ENCODE results near the gene MRPS18C. TPM values are rescaled to one million over a fixed set of nuclear protein-coding genes. Genes with fewer than 3 reads are reported as not detected.
"Not testable (repeated sequence)": the region's sequence is repeated elsewhere in the genome, so short reads cannot be mapped to it uniquely, and the experiment has no call there.

The MRPS18C gene
- total and polyA plus RNA-seq, 2 donors (not counting 1 experiment from before 2014, with no cell fraction given), result 22.0 to 33.4 TPM

- DNase-seq (ENCODE audit: low read depth in 2 of 2), result peak; percentile 24 to 37
- Histone ChIP-seq H3K4me3 (replicated peaks in 1 of 4; ENCODE audit: control extremely low read depth in 1 of 4, insufficient read depth in 1 of 4, low read depth in 3 of 4, low read length in 4 of 4) (no peak overlapping the region), H3K4me1 (ENCODE audit: control insufficient read depth, extremely low read depth, insufficient read depth, low read length) (no peaks in the 10 kb centered on the region), H3K36me3 (ENCODE audit: control insufficient read depth, insufficient read depth, low read length) (no peaks in the 10 kb centered on the region), H4K20me1 (ENCODE audit: control insufficient read depth, extremely low read depth, insufficient read depth, low read length) (no peaks in the 10 kb centered on the region), H3K9ac (ENCODE audit: insufficient read depth, low read length) (no peak overlapping the region), H3K27ac (ENCODE audit: insufficient read depth, low read length) (no peak overlapping the region), H3K79me2 (ENCODE audit: control insufficient read depth, insufficient read depth, low read length) (no peaks in the 10 kb centered on the region), H3K27me3 (ENCODE audit: control insufficient read depth, insufficient read depth, low read length) (no peaks in the 10 kb centered on the region), H3K9me3 (ENCODE audit: control insufficient read depth, insufficient read depth, low read depth, low read length) (no peaks in the 10 kb centered on the region), H3K4me2 (ENCODE audit: extremely low read depth, insufficient read depth, low read length) (no peak overlapping the region), H2AFZ (ENCODE audit: low read length) (no peak overlapping the region)
- TF ChIP-seq, protein P1, sequence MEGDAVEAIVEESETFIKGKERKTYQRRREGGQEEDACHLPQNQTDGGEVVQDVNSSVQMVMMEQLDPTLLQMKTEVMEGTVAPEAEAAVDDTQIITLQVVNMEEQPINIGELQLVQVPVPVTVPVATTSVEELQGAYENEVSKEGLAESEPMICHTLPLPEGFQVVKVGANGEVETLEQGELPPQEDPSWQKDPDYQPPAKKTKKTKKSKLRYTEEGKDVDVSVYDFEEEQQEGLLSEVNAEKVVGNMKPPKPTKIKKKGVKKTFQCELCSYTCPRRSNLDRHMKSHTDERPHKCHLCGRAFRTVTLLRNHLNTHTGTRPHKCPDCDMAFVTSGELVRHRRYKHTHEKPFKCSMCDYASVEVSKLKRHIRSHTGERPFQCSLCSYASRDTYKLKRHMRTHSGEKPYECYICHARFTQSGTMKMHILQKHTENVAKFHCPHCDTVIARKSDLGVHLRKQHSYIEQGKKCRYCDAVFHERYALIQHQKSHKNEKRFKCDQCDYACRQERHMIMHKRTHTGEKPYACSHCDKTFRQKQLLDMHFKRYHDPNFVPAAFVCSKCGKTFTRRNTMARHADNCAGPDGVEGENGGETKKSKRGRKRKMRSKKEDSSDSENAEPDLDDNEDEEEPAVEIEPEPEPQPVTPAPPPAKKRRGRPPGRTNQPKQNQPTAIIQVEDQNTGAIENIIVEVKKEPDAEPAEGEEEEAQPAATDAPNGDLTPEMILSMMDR (conservative IDR thresholded peaks at IDR 0.05 in 1 of 2, IDR thresholded peaks at IDR 0.05 in 1 of 2; ENCODE audit: low read depth in 1 of 2, low read length in 2 of 2), result peak; percentile 77 to 80
- TF ChIP-seq EZH2 (IDR thresholded peaks at IDR 0.05; ENCODE audit: low read length, missing control alignments), result no peak
These were observed 35.1 kb downstream of the MRPS18C start for GRCh38 chr4:83490876-83491450.

- H3K9me3 ChIP-seq (ENCODE audit: control insufficient read depth, insufficient read depth, low read depth, low read length); H3K36me3 ChIP-seq (ENCODE audit: control insufficient read depth, insufficient read depth, low read length); H3K9ac ChIP-seq (ENCODE audit: insufficient read depth, low read length); H3K27ac ChIP-seq (ENCODE audit: insufficient read depth, low read length); H3K4me2 ChIP-seq (ENCODE audit: extremely low read depth, insufficient read depth, low read length); H2AFZ ChIP-seq (ENCODE audit: low read length); H3K4me1 ChIP-seq (ENCODE audit: control insufficient read depth, extremely low read depth, insufficient read depth, low read length); DNase-seq (ENCODE audit: low read depth in 2 of 2); H3K27me3 ChIP-seq (ENCODE audit: control insufficient read depth, insufficient read depth, low read length); H3K79me2 ChIP-seq (ENCODE audit: control insufficient read depth, insufficient read depth, low read length); H4K20me1 ChIP-seq (ENCODE audit: control insufficient read depth, extremely low read depth, insufficient read depth, low read length); H3K4me3 ChIP-seq (replicated peaks in 1 of 4; ENCODE audit: control extremely low read depth in 1 of 4, insufficient read depth in 1 of 4, low read depth in 3 of 4, low read length in 4 of 4): not testable (repeated sequence)
These were observed 40.4 kb downstream of the MRPS18C start for GRCh38 chr4:83496085-83496917.

DNA sequence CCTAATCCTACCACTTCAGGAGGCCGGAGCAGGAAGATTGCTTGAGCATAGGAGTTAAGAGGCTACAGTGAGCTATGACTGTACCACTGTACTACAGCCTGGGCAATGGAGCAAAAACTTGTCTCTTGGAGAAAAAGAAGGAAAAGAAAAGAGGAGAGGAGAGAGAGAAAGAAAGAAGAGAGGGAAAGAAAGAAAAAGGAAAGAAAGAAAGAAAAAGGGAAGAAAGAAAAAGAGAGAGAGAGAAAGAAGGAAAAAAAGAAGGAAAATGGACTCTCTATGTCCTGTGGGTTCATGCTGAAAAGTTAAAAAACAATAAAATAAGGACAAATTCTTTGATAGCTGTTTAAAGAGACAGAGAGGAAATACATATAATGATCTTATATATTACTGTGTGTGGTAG is 42.3 kb downstream of the MRPS18C start:
- no peaks in the 10 kb centered on the region for H3K79me2 ChIP-seq (ENCODE audit: control insufficient read depth, insufficient read depth, low read length)
- no peaks in the 10 kb centered on the region for H3K9me3 ChIP-seq (ENCODE audit: control insufficient read depth, insufficient read depth, low read depth, low read length)
- H4K20me1 ChIP-seq (ENCODE audit: control insufficient read depth, extremely low read depth, insufficient read depth, low read length), result no peaks in the 10 kb centered on the region
- no peak for DNase-seq (ENCODE audit: low read depth in 2 of 2)
- H3K4me3 ChIP-seq (replicated peaks in 1 of 4; ENCODE audit: control extremely low read depth in 1 of 4, insufficient read depth in 1 of 4, low read depth in 3 of 4, low read length in 4 of 4), result no peak overlapping the region
- no peak overlapping the region for H3K9ac ChIP-seq (ENCODE audit: insufficient read depth, low read length)
- H2AFZ ChIP-seq (ENCODE audit: low read length), result no peak overlapping the region
- TF ChIP-seq, protein P1 (conservative IDR thresholded peaks at IDR 0.05 in 1 of 2, IDR thresholded peaks at IDR 0.05 in 1 of 2; ENCODE audit: low read depth in 1 of 2, low read length in 2 of 2), result no peak
- no peak for TF ChIP-seq EZH2 (IDR thresholded peaks at IDR 0.05; ENCODE audit: low read length, missing control alignments)
- no peaks in the 10 kb centered on the region for H3K36me3 ChIP-seq (ENCODE audit: control insufficient read depth, insufficient read depth, low read length)
- H3K27me3 ChIP-seq (ENCODE audit: control insufficient read depth, insufficient read depth, low read length), result no peaks in the 10 kb centered on the region
- no peak overlapping the region for H3K27ac ChIP-seq (ENCODE audit: insufficient read depth, low read length)
- no peak overlapping the region for H3K4me2 ChIP-seq (ENCODE audit: extremely low read depth, insufficient read depth, low read length)
- H3K4me1 ChIP-seq (ENCODE audit: control insufficient read depth, extremely low read depth, insufficient read depth, low read length), result no peaks in the 10 kb centered on the region

- H3K4me2 ChIP-seq (ENCODE audit: extremely low read depth, insufficient read depth, low read length); H4K20me1 ChIP-seq (ENCODE audit: control insufficient read depth, extremely low read depth, insufficient read depth, low read length); H3K4me1 ChIP-seq (ENCODE audit: control insufficient read depth, extremely low read depth, insufficient read depth, low read length); H3K27me3 ChIP-seq (ENCODE audit: control insufficient read depth, insufficient read depth, low read length); H3K4me3 ChIP-seq (replicated peaks in 1 of 4; ENCODE audit: control extremely low read depth in 1 of 4, insufficient read depth in 1 of 4, low read depth in 3 of 4, low read length in 4 of 4); H3K27ac ChIP-seq (ENCODE audit: insufficient read depth, low read length); H2AFZ ChIP-seq (ENCODE audit: low read length); H3K9ac ChIP-seq (ENCODE audit: insufficient read depth, low read length); H3K9me3 ChIP-seq (ENCODE audit: control insufficient read depth, insufficient read depth, low read depth, low read length); H3K79me2 ChIP-seq (ENCODE audit: control insufficient read depth, insufficient read depth, low read length); DNase-seq (ENCODE audit: low read depth in 2 of 2); H3K36me3 ChIP-seq (ENCODE audit: control insufficient read depth, insufficient read depth, low read length): not testable (repeated sequence)
These were observed 45.8 kb downstream of the MRPS18C start for GRCh38 chr4:83501671-83502070.

Measured in fibroblast of lung (primary cell).